Hematopoietic multipotent progenitor cell treated with erythropoietin and hydrocortisone succinate and interleukin-3 and kit ligand, for 6 days (in vitro differentiated cells): ENCODE measurements around the gene NUAK2.
A peak's percentile ranks its signal among the peaks of the same experiment; 100 is the strongest.
"Not testable (repeated sequence)": the region's sequence is repeated elsewhere in the genome, so short reads cannot be mapped to it uniquely, and the experiment has no call there.

Experiments used
- DNase-seq: peaks from one replicate; pipeline ENCODE4 v3.0.0-alpha.2; 2015

The NUAK2 gene

GRCh38 chr1:205317311-205317917 lies 4.1 kb downstream of the NUAK2 start:
- peak; percentile 25 for DNase-seq

- DNase-seq: no peak
These were observed 5.4 kb downstream of the NUAK2 start for GRCh38 chr1:205316161-205316566.

DNA sequence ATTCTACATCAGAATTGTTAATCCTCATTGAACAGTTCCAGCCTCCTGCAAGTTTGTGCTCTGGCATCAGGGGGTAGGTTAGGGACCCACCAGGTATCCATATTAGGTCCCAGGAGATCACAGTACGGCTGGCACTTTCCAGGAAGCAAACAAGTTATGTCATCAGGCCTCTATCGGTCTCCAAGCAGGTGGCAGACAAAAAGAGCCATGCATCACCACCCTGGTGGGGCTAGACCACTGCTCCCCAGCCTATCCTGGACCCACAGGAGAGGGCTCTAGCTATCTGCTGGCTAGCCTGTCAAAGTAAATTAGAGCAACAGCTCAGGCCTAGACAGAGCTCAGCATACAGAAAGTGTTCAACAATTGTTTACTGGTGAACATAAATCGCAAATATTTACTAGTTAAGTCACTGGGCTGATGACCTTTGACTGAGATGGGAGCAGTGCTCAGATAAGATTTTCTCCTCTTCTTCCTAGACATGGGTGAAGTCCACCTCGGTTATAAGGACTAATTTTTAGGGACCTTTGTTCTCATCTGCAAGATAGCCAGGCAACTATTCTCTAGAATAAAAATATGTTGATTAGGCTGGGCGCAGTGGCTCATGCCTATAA lies 6.4 kb downstream of the NUAK2 start:
- DNase-seq: no peak

DNA sequence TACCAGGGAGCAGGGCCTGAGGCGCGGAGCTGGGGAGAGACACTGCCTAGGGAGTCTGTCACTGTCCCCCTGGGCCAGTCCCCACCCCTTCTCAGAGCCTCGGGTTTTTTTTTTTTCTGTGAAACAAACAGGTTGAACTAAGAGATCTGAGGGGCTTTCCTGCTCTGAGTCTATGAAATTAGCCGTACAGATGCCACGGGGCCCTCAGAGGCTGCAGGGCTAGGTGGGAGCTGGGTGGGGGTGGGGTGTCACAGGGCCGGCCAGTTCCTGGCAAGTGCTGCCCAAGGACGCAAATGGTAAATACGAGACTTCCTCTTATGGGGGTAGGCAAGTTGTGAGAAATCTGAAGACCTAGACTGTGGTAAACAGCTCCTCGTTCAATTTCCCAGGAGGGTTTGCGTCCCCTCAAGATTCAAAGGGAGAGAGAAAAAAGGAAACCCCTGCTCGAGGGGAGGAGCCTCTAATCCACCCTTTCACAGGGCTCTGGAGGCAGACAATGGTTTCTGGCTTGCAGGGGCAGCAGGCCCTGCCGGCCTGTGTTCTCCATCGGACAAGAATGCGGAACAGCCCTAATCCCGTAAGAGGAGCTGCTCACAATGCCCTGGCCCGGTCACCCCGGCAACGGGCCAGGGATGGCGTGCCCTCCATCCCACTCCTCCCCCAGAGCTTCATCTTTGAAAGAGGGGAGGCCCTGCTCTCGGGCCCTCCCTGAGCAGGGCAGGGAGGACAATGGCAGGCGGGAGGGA lies 7.8 kb downstream of the NUAK2 start:
- DNase-seq: peak; percentile 30

DNA sequence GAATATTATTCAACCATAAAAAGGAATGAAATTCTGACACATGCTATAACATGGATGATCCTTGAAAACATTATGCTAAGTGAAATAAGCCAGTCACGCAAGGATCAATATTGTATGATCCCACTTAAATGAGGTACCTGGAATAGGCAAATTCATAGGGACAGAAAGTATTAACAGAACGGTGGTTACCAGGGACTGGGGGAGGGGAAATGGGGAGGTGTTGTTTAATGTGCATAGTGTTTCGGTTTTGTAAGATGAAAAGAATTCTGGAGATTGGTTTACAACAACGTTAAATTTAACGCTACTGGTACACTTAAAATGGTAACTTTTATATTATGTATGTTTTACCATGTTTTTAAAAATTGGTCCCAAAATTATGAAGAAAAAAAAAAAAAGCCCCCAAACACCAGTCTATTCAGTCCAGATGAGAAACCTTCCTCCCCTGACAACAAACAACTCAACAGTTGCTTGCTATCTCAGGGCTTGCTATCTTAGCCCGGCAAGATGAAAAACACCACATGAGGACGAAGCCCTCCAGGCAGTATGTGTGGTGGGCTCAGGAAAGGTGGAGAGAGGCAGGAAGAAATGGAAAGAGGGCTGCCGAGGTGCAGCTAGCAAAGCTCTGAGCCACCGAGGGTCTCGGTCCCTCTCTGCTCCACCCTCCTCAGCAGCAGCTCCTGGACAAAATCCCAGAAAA lies 8.5 kb downstream of the NUAK2 start:
- DNase-seq: no peak

DNA sequence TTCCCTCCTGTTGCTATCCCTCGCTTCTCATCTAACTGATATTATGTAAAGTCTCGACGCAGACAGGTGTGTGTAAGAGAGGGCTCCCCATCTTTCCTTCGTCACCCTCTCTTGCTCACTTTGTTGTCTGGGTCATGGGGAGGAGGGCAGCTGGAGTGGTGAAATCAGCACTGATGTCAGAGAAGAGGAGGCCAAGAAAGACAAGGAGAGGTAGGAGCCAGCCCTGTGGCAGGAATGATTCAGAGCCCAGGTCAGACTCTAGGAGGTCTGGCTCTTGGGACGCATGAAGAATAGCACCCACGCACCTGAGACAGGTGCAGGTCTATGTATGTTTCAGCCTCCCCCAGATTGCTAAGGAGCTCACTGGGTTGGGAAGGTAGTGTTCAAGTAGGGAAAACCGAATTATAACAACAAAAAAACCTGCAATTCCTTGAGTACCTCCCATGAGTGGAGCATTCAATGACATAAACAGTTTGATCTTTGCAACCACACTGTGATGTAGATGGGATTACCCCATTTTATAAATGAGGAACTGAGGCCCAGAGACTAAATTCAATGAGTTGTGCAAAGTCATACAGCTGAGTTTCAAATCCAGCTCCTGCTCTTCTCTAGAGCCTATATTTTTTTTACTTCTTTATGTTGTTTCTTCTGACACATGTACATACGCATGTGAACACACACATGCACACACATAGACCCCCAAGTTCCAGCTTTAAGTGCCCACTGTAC lies 10.4 kb downstream of the NUAK2 start:
- DNase-seq: no peak

GRCh38 chr1:205309741-205310140 lies 11.8 kb downstream of the NUAK2 start:
- no peak for DNase-seq

- peak; percentile 78 for DNase-seq
These were observed 14.5 kb downstream of the NUAK2 start for GRCh38 chr1:205306929-205307566.

DNA sequence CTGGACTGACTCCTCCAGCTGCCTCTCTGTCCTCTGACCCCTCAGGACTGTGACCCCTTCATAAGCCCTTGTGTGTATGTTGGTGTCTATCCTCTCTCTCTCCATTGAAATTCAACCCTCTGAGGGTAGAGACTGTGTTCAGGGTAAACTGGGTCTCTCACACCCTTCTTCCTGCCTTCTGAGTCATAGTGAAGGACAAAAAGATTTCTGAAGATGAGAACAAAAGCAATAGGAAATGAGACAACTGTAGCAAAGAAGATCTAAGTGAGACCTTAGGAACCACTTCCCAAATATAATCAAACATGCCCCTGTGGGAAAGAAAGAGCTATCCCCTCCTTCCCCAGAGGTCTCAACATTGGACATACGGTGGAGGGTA lies 16.9 kb downstream of the NUAK2 start:
- DNase-seq: no peak

GRCh38 chr1:205304046-205304694 lies 17.4 kb downstream of the NUAK2 start:
- no peak for DNase-seq

DNA sequence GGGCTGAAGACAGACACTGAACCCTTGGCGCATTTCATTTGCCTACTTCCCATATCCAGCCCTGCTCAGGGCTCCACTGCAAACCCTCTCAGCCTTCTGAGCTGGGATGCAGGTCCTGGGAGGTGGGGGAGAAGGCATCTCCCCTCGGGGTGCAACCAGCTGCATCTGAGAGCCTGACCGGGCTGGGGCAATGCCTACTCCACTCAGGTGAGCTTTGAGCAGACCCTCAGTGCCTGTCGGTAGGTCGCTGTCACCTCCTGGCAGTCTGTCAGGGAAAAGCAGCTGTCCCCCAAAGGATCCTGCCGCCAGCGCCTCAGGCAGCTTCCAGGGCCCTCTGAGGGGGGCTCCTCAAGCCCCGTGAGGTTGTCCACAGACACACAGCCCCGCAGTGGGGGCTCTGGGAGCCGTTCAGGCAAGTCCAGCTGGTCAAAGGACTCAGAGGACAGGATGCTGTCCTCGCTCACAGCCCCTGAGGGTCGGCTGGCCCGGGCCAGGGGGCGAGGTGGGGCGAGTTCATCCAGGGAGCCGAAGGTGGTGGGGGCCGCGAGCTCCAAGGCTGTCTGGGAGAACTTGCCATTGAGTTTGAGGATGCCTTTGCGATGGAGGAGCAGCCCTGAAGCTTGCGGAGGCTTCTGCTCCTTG lies 18.2 kb downstream of the NUAK2 start:
- DNase-seq: no peak

GRCh38 chr1:205301842-205302588 lies 19.5 kb downstream of the NUAK2 start:
- no peak for DNase-seq

DNA sequence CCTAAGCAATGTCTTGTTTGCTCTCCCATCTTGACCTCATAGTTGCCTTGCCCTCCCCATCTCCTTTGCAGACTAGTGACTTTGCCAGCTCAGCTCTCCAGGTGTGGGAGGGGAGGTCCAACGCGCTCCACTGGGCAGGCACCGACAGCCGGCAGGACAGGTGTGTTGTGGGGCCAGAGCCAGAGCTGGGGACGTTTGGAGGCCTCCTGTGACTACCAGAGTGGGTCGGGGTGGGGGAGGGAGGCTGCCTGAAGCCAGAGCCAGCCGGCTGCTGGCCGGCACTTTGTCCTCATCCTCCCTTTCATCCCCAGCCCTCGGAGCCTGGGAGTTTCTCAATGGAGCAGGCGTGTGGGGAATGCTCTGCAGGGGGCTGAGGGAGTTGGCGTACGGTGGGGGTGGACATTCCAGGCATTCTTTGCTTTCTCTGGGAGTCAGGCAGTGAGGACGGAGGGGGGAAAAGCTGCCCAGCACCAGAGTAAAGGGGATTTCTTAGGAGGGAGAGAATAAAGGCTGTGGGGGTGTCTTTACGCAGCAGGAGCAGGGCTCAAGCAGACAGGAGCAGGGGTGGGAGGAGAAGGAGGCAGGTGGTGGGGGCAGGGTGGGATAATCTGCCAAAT lies 20.2 kb downstream of the NUAK2 start:
- DNase-seq: no peak

DNA sequence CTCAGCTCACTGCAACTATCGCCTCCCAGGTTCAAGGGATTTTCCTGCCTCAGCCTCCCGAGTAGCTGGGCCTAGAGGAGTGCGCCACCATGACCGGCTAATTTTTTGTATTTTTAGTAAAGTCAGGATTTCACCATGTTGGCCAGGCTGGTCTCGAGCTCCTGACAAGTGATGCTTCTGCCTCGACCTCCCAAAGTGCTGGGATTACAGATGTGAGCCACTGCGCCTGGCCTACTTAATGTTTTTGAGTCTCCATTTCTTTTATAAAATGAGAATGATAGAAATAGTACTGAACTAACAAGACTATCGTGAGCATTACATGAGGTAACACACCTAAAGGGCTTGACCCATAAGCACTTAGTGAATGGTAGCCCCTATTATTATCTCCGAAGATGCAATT lies 21.4 kb downstream of the NUAK2 start:
- DNase-seq: no peak

GRCh38 chr1:205298191-205298994 lies 23.2 kb downstream of the NUAK2 start:
- DNase-seq: no peak

DNA sequence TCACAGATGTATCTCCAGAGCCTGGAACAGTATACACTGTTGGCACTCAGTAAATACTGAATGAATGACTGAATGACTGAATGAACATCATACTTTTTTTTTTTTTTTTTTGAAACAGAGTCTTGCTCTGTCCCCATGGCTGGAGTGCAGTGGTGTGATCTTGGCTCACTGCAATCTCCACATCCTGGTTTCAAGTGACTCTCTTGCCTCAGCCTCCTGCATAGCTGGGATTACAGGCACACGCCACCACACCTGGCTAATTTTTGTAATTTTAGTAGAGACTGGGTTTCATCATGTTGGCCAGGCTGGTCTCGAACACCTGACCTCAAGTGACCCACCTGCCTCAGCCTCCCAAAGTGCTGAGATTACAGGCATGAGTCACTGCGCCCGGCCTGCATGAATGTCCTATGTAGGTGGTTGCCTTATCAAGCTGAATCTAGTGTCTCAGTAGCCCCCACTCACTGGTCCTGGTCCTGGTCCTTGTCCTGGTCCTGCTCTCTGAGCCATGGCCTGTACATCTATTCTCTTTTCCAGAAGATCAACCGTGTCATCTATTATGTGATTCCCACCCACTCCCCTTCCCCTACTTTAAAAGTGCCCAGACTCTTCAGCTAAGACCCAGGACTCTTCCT lies 23.9 kb downstream of the NUAK2 start:
- not testable (repeated sequence) for DNase-seq

DNA sequence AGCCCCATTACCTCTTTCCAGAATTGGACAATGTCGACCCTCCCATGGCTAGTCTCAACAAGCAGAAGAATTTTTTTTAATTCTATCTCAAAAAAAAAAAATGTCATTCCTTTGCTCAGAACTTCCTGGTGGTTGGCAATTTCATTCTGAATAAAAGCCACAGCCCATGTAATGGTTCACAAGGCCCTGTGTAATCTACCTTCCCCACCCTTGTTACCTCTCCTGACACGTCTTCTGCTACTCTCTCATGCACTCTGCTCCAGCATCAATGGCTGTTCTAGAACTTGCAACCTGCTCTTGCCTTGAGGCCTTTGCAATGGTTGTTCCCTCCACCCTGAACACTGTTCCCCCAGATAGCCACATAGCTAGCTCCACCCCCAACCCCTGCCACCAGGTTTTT lies 25.4 kb downstream of the NUAK2 start:
- DNase-seq: no peak

DNA sequence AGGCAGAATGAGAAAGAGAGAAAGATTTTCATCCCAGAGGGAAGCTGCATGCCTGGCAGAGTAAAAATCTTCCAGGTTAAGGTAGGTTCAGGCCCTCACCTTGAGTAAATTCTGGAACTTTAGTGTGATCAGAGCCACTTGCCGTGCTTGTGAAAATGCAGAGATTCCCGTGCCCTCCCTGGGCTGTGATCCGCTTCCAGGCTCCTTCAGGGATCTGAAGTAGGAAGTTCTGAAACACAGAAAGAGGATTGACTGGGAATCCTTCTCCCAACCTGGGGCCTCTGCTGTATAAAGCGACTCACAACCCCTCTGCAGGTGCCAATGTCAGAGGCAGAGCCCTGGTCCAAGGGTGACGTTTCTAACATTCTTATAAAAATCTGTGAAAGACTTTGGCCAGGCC lies 26.6 kb downstream of the NUAK2 start:
- DNase-seq: no peak
